HG02938 (cell line): ENCODE data around the gene ABCC4.

Experiments used
- ATAC-seq: cut with Tn5 transposase; IDR thresholded peaks from one replicate; pipeline ENCODE4 v1.9.1; 2021; ENCODE audit warnings: mild to moderate bottlenecking, moderate library complexity; ENCODE audit not compliant: unreplicated experiment

ABCC4 gene

DNA sequence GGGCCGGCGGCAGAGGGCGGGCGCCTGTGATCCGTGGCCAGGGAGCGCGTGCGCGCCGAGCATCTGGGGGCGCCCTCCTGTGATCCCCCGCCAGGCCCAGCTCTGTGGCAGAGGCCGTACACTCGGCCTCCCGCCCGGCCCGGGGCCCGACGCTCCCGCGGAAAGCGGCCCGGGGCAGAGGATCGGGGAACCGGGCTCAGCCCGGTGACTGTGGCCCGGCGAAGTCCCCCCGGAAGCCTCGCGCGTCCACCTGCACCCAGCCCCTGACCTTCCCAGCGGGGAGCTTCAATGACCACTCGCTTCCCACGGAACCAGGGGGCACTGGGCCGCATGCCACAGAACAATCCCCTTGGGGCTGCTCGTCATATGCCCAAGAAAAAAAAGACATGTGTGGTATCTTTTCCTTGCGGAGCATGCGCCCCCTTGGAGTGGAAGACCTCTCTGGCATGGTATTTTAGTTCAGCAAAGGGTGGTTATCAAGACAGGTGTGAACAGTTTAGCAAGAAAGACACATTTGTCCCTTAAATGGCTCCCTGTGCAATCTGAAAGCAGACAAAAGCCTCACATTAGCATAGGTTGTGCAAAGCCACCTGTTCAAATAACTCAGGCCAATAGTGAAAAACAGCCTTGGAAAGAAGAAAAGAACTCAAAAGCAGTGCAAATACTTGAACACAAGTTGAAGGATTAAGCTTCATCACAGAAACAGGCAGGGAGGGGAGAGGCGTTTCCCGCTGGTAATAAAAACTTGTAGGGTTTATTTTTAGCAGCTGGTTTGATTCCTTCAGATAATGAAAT lies 298.0 kb downstream of the ABCC4 start:
- ATAC-seq, result no peak

DNA sequence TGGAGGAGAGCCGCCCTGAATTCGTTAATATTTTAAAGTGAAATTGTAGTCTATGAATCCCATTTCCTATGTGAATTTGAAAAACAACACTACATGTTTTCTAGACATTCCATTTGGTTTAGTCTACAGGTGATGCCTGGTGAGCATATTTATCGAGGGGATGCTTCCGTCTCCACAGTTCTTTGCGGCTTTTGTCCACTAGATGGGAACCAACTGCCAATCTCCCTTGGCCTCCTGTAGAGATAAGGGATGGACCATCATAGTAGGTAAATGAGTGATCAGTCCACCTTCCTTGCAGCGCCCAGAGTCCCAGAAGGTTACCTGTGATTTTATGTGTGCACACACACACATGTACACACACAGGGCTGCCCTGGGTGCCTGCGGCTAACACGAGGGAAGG lies 299.1 kb downstream of the ABCC4 start:
- ATAC-seq, result no peak

DNA sequence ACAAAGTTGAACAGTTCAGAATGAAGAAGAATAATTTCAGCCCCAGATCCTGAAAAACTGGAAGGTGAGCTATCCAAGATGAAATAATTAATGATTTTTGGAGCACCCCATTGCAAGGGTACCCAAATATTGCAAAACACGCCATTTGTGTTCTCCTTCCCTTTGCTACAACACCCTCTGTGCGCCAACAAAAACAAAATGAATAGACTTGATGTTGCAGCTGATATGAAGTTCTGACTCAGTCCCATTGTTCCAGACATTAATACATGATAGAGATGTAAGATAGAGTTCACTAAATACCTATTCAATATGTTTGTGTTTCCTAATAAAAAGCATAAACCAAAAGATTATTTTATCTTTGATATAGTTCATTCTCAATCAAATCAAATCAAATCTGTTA lies 301.4 kb downstream of the ABCC4 start:
- ATAC-seq, result no peak

GRCh38 chr13:94997126-94997525 lies 304.1 kb downstream of the ABCC4 start:
- no peak for ATAC-seq

DNA sequence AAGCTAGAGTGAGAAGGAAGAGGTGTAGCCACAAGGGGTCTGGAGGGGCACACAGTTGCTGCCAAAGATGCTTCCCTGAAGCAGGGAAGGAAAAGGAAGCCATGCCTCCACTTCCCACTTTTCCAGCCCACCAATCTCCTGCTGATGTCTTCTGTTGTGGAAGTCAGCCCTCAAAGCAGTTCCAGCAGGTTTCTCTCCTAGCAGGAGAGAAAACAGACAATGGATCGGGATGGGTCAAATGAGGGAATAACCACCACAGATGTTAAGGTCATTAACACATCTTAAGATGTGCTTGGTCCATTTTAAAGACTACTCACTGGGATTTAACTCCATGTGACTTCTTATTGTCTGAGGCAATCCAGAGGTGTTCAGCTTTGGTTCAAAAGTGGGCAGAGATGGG lies 304.8 kb downstream of the ABCC4 start:
- no peak for ATAC-seq

DNA sequence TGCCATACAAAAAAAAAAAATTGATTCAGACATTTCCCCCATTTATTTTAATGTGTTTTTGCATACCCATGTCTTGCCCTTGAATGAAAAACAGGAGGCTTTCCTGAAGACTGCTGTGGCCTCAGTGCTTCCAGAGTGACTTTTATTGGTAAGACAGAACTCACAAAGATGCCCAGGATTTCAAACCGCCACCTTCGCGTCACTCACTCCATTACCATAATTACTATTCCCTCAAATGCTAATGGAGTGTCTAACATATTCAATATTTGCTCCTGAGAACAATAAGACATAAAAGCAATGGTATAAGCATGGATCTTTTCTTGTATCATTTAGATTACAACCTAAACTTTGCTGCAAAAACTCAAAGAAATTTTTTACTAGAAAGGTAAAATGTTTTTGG lies 306.7 kb downstream of the ABCC4 start:
- no peak for ATAC-seq

DNA sequence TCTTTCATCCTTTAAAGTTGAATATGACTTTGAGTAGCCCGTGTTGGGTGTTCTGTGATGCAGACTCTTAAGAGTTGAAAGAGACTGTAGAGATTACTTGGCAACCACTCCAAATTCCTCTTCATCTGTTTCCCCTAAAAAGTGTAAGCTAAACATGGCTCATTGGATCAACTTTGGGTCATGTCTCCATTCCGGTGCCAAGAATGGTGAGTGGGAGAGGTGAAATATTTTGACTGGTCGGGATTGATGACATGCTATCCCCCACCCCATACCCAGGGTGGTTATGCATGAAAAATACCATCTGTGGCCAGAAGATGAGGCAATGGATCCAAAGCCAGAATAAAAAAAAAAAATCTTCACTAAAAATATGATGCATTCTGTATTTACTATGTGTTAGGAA lies 307.6 kb downstream of the ABCC4 start:
- no peak for ATAC-seq

DNA sequence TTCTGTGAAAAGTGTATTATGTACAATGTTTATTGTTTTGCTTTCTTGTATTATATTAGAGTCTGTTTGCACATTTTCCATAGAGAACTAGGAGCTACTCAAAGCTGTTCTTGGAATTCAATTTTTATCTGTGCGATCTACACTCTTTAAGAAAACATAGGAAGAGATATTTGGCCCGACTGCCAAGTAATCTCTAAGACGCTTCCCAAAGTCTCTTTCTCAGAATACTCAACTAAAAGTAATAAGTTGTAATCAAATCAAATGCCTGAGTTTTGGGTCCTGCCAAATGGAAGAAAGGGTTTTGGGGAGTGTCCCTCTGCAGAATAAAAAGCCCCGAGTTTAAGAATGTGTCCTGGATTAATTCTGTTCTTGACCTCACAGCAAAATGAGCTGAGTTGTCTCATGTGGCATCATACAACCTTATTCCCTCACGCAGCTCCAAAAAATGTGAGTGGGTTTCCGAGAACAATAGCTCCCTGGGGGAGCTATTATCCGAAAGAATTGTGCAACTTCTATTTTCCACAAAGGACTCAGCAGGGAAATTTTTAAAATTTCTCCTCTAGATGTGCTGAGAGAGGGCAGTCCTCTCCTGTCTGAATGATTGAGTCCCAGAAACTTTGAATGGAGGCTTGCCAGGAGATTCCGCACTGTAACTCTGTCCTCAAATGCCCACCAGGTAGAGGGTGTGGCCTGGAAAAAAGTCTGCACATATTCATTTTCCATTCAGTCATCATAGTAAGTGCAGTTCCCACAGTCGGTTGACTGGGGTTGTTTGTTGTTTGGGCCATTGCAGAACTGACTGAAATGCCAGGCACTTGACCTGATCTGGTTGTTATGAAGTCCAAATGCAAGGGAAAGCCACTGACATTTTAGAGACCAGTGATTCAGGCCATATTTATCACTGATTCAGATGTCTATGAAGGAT lies 309.0 kb downstream of the ABCC4 start:
- ATAC-seq, result no peak

- no peak for ATAC-seq
Observed at GRCh38 chr13:94988654-94989053, 312.6 kb downstream of the ABCC4 start.

DNA sequence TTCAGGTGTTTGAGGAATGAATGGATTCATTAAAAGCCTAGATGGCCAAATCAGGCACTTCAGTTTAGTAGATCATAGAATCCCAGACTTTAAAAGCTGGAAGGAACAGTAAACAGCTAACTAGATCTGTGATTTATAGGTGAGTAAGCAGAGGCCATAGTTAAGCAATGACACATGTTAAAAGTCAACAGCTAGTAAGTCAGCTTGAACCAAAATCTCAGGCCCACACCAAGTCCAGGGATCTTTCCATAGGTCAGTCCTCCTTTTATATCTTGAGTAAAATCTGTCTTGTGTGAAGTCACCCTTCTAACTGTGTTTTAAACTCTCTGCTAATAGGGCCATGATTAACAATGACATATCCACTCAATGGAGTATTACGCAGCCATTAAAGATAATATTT lies 313.4 kb downstream of the ABCC4 start:
- ATAC-seq, result no peak

DNA sequence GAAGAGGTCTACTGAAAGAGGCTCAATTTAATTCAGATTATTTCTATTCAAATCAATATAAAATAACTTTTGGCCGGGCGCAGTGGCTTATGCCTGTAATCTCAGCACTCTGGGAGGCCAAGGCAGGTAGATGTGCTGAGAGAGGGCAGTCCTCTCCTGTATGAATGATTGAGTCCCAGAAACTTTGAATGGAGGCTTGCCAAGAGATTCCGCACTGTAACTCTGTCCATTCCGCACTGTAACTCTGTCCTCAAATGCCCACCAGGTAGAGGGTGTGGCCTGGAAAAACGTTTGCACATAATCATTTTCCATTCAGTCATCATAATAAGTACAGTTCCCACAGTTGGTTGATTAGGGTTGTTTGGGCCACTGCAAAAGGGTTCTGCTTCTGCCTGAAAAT lies 314.2 kb downstream of the ABCC4 start:
- ATAC-seq, result no peak

GRCh38 chr13:94984958-94985357 lies 316.3 kb downstream of the ABCC4 start:
- ATAC-seq, result no peak

GRCh38 chr13:94978516-94978915 lies 322.7 kb downstream of the ABCC4 start:
- ATAC-seq, result no peak

- ATAC-seq, result no peak
Observed at GRCh38 chr13:94974015-94974951, 327.0 kb downstream of the ABCC4 start.

GRCh38 chr13:94972262-94972661 lies 329.0 kb downstream of the ABCC4 start:
- no peak for ATAC-seq
